CD14-positive monocyte (primary cell): ENCODE data around the gene SLN. TPM values are rescaled to one million over a fixed set of nuclear protein-coding genes. Genes with fewer than 3 reads are reported as not detected.

ENCODE experiments used
- DNase-seq, 3 donors: peaks; one replicate each; pipeline ENCODE4 v3.0.0-alpha.2; 2011 to 2022
- H2AFZ ChIP-seq: 2 replicates; pipeline ENCODE4 v1.6.0; 2012; ENCODE audit warnings: mild to moderate bottlenecking, low read depth, low read length, inconsistent platforms; ENCODE audit not compliant: insufficient read depth, poor library complexity, severe bottlenecking
- H3K27ac ChIP-seq, 2 donors: 1 replicate in 1 of 2; 2 replicates in 1 of 2; pipeline ENCODE4 v1.5.1; 2012 to 2013; ENCODE audit warnings: low read length in 2 of 2, control low read depth in 1 of 2, inconsistent platforms in 1 of 2, low read depth in 1 of 2, mild to moderate bottlenecking in 1 of 2
- H3K27me3 ChIP-seq, 2 donors: one replicate each; pipeline versions ENCODE4 v1.6.0 to v1.6.1; 2011 to 2013; ENCODE audit warnings: low read length in 2 of 2; ENCODE audit not compliant: control insufficient read depth in 2 of 2, insufficient read depth in 2 of 2
- H3K36me3 ChIP-seq, 2 donors: replicated peaks in 1 of 2; 1 replicate in 1 of 2; 2 replicates in 1 of 2; pipeline versions ENCODE4 v1.5.1 to v1.6.1; 2012 to 2013; ENCODE audit warnings: low read length in 2 of 2, control low read depth in 1 of 2, inconsistent platforms in 1 of 2, mild to moderate bottlenecking in 1 of 2; ENCODE audit not compliant: insufficient read depth in 2 of 2, control insufficient read depth in 1 of 2
- H3K4me1 ChIP-seq, 2 donors: 1 replicate in 1 of 2; 2 replicates in 1 of 2; pipeline versions ENCODE4 v1.5.1 to v1.6.1; 2012 to 2013; ENCODE audit warnings: low read length in 2 of 2, control low read depth in 1 of 2, inconsistent platforms in 1 of 2, mild to moderate bottlenecking in 1 of 2, moderate library complexity in 1 of 2; ENCODE audit not compliant: insufficient read depth in 2 of 2, control insufficient read depth in 1 of 2
- H3K4me2 ChIP-seq: replicated peaks from 2 replicates; pipeline ENCODE3; 2012; ENCODE audit warnings: low read length, moderate library complexity, mild to moderate bottlenecking; ENCODE audit not compliant: poor library complexity, severe bottlenecking; ENCODE audit errors: extremely low read depth
- H3K4me3 ChIP-seq, 3 experiments: fragments of 200-600 bp in 1 of 3; sonication (generic) in 1 of 3; replicated peaks in 1 of 3; 1 replicate in 2 of 3; 2 replicates in 1 of 3; pipeline ENCODE4 v1.5.1; 2011 to 2013; ENCODE audit warnings: low read length in 3 of 3, mild to moderate bottlenecking in 3 of 3, control low read depth in 2 of 3, low read depth in 2 of 3, inconsistent platforms in 1 of 3, moderate library complexity in 1 of 3
- H3K79me2 ChIP-seq: 2 replicates; pipeline ENCODE4 v1.6.0; 2012; ENCODE audit warnings: mild to moderate bottlenecking, control low read depth, inconsistent platforms, low read length, moderate library complexity; ENCODE audit not compliant: insufficient read depth
- H3K9ac ChIP-seq: 2 replicates; pipeline ENCODE4 v1.6.0; 2017; ENCODE audit warnings: low read length, mild to moderate bottlenecking; ENCODE audit not compliant: insufficient read depth, poor library complexity, severe bottlenecking
- H3K9me3 ChIP-seq, 2 donors: replicated peaks in 1 of 2; 1 replicate in 1 of 2; 2 replicates in 1 of 2; pipeline versions ENCODE4 v1.5.1 to v1.6.1; 2012 to 2013; ENCODE audit warnings: low read length in 2 of 2, control low read depth in 1 of 2; ENCODE audit not compliant: control insufficient read depth in 1 of 2, insufficient read depth in 1 of 2
- H4K20me1 ChIP-seq: 2 replicates; pipeline ENCODE4 v1.6.0; 2012; ENCODE audit warnings: mild to moderate bottlenecking, low read length, control low read depth, moderate library complexity; ENCODE audit not compliant: insufficient read depth
- H3K27ac Mint-ChIP-seq, 7 donors: one replicate each; pipeline ENCODE4 v1.8.0; 2020; ENCODE audit warnings: mild to moderate bottlenecking in 7 of 7, mixed read lengths in 7 of 7, moderate library complexity in 6 of 7, inconsistent platforms in 2 of 7
- H3K27me3 Mint-ChIP-seq, 3 donors: one replicate each; pipeline ENCODE4 v1.8.0; 2021 to 2022; ENCODE audit warnings: low read depth in 3 of 3, mild to moderate bottlenecking in 3 of 3, mixed read lengths in 3 of 3, moderate library complexity in 3 of 3, inconsistent platforms in 1 of 3
- H3K36me3 Mint-ChIP-seq, 2 donors: one replicate each; pipeline ENCODE4 v1.8.0; 2020; ENCODE audit warnings: mixed read lengths in 2 of 2, inconsistent platforms in 1 of 2, mild to moderate bottlenecking in 1 of 2
- H3K4me1 Mint-ChIP-seq: one replicate; pipeline ENCODE4 v1.8.0; 2020; ENCODE audit warnings: mild to moderate bottlenecking, mixed read lengths
- H3K4me3 Mint-ChIP-seq, 2 donors: one replicate each; pipeline ENCODE4 v1.8.0; 2020; ENCODE audit warnings: mild to moderate bottlenecking in 2 of 2, mixed read lengths in 2 of 2, moderate library complexity in 1 of 2
- H3K9me3 Mint-ChIP-seq, 7 donors: one replicate each; pipeline ENCODE4 v1.8.0; 2020 to 2022; ENCODE audit warnings: mixed read lengths in 7 of 7, mild to moderate bottlenecking in 6 of 7, moderate library complexity in 6 of 7, inconsistent platforms in 2 of 7
- CTCF ChIP-seq: fragments of 200-600 bp; IDR thresholded peaks from one replicate; pipeline ENCODE4 v1.8.0; 2022; ENCODE audit warnings: antibody characterized with exemption, mild to moderate bottlenecking
- intact Hi-C, 2 donors: fragments of 100-400 bp; cut with micrococcal nuclease; formaldehyde crosslinking; loops; one replicate each; pipeline versions ENCODE4 v1.15.0 to v1.15.1; 2023
- polyA plus RNA-seq, 3 donors: library from polyadenylated mRNA; depleted of rRNA in 1 of 3; unstranded in 2 of 3; stranded (reverse) in 1 of 3; fragments of 300-500 nt in 2 of 3; fragments of >200 nt in 1 of 3; fragmentation: Illumina TruSeq in 2 of 3; gene quantifications; 1 replicate in 2 of 3; 2 replicates in 1 of 3; pipeline ENCODE4 v1.2.3, GENCODE V29; 2012 to 2021

The SLN gene
- polyA plus RNA-seq, 3 donors, result not detected

GRCh38 chr11:107659310-107659709 is 52.5 kb downstream of the SLN start:
- H3K4me2 ChIP-seq, result no peak overlapping the region
- Mint-ChIP-seq H3K9me3 (no peaks in the 10 kb centered on the region), H3K27me3 (peaks cover 0 to 7% (median 2%) of the 10 kb centered on the region in 3 donors), H3K4me1 (peaks cover 2% of the 10 kb centered on the region), H3K36me3 (no peaks in the 10 kb centered on the region), H3K27ac (no peak overlapping the region), H3K4me3 (no peak overlapping the region)
- no peak overlapping the region for H3K9ac ChIP-seq
- intact Hi-C loops, result no loop called here
- H3K36me3 ChIP-seq, result no peaks in the 10 kb centered on the region
- H3K4me1 ChIP-seq, result no peaks in the 10 kb centered on the region
- TF ChIP-seq CTCF, result no peak
- no peak for DNase-seq
- no peaks in the 10 kb centered on the region for H3K79me2 ChIP-seq
- no peaks in the 10 kb centered on the region for H3K9me3 ChIP-seq
- H3K4me3 ChIP-seq, result no peak overlapping the region
- H3K27me3 ChIP-seq, result no peaks in the 10 kb centered on the region
- no peak overlapping the region for H2AFZ ChIP-seq
- H4K20me1 ChIP-seq, result no peaks in the 10 kb centered on the region
- H3K27ac ChIP-seq, result no peak overlapping the region

Other genes starting within 250 kb of the SLN start
- gene ALKBH8, start 146.3 kb downstream of the SLN start, polyA plus RNA-seq, result 1 to 10 TPM in 2 of 3 donors, under 1 TPM in 1; 0.83 to 2.6 (median 1.8) TPM
- not detected for gene ELMOD1, start 120.9 kb downstream of the SLN start, polyA plus RNA-seq
- gene SLC35F2, start 146.7 kb upstream of the SLN start, polyA plus RNA-seq, result under 1 TPM in 2 of 3 donors, not detected in 1; 0.24 to 0.25 TPM
- 1 to 10 TPM; 1.9 to 6.3 (median 3.9) TPM for gene RAB39A, start 216.4 kb upstream of the SLN start, polyA plus RNA-seq